Neural progenitor cell (in vitro differentiated cells): ENCODE data around the gene SFXN2. TPM values are rescaled to one million over a fixed set of nuclear protein-coding genes. Genes with fewer than 3 reads are reported as not detected.

Experiments used
- DNase-seq: peaks from one replicate; pipeline ENCODE4 v3.0.0-alpha.2; 2016; ENCODE audit warnings: low spot score
- H2AFZ ChIP-seq: fragments of 200-600 bp; sonication (generic); replicated peaks from 2 replicates; pipeline ENCODE4 v1.6.1; 2016; ENCODE audit warnings: antibody characterized with exemption
- H3F3A ChIP-seq: fragments of 200-600 bp; sonication (generic); 2 replicates; pipeline ENCODE4 v1.6.1; 2016; ENCODE audit warnings: antibody characterized with exemption, low read depth
- H3K27ac ChIP-seq: fragments of 200-600 bp; sonication (generic); 2 replicates; pipeline ENCODE4 v1.5.1; 2016; ENCODE audit warnings: mild to moderate bottlenecking
- H3K27me3 ChIP-seq: fragments of 200-600 bp; sonication (generic); 2 replicates; pipeline ENCODE4 v1.6.1; 2016; ENCODE audit warnings: mild to moderate bottlenecking, moderate library complexity
- H3K36me3 ChIP-seq: fragments of 200-600 bp; sonication (generic); 2 replicates; pipeline ENCODE4 v1.5.1; 2016
- H3K4me1 ChIP-seq: fragments of 200-600 bp; sonication (generic); 2 replicates; pipeline ENCODE4 v1.6.1; 2016; ENCODE audit warnings: mixed run types
- H3K4me2 ChIP-seq: fragments of 200-600 bp; sonication (generic); 2 replicates; pipeline ENCODE4 v1.6.1; 2016
- H3K4me3 ChIP-seq: fragments of 200-600 bp; sonication (generic); 2 replicates; pipeline ENCODE4 v1.5.1; 2016
- H3K79me2 ChIP-seq: fragments of 200-600 bp; sonication (generic); 2 replicates; pipeline ENCODE4 v1.6.1; 2016; ENCODE audit warnings: low read depth
- H3K9ac ChIP-seq: fragments of 200-600 bp; sonication (generic); 2 replicates; pipeline ENCODE4 v1.6.1; 2016
- H3K9me3 ChIP-seq: fragments of 200-600 bp; sonication (generic); 2 replicates; pipeline ENCODE4 v1.5.1; 2016; ENCODE audit warnings: low read depth
- H4K20me1 ChIP-seq: fragments of 200-600 bp; sonication (generic); 2 replicates; pipeline ENCODE4 v1.6.1; 2016; ENCODE audit warnings: low read depth
- H3K27ac Mint-ChIP-seq: 3 replicates; pipeline ENCODE4 v1.8.0; 2021; ENCODE audit warnings: mixed read lengths
- H3K27me3 Mint-ChIP-seq: 2 replicates; pipeline ENCODE4 v1.8.0; 2022; ENCODE audit warnings: low read depth, mild to moderate bottlenecking, inconsistent platforms, moderate library complexity, mixed read lengths; ENCODE audit not compliant: insufficient read depth
- H3K36me3 Mint-ChIP-seq: 3 replicates; pipeline ENCODE4 v1.8.0; 2021; ENCODE audit warnings: mixed read lengths
- H3K4me1 Mint-ChIP-seq: 3 replicates; pipeline ENCODE4 v1.8.0; 2021; ENCODE audit warnings: mixed read lengths
- H3K4me3 Mint-ChIP-seq: 3 replicates; pipeline ENCODE4 v1.8.0; 2021; ENCODE audit warnings: mild to moderate bottlenecking, moderate library complexity, mixed read lengths
- H3K9me3 Mint-ChIP-seq: 3 replicates; pipeline ENCODE4 v1.8.0; 2020; ENCODE audit warnings: mixed read lengths
- CTCF ChIP-seq: fragments of 200-600 bp; sonication (generic); IDR thresholded peaks from 2 replicates; pipeline ENCODE4 v1.5.1; 2017; ENCODE audit warnings: antibody characterized with exemption, mild to moderate bottlenecking
- EZH2 ChIP-seq: fragments of 200-600 bp; sonication (generic); IDR thresholded peaks from 2 replicates; pipeline ENCODE4 v1.6.1; 2017; ENCODE audit warnings: antibody characterized with exemption, mild to moderate bottlenecking, moderate library complexity
- EZH2phosphoT487 ChIP-seq: fragments of 200-600 bp; sonication (generic); IDR thresholded peaks from 2 replicates; pipeline ENCODE4 v1.6.1; 2017; ENCODE audit warnings: antibody characterized with exemption
- total RNA-seq: library from RNA; depleted of rRNA; stranded (reverse); fragments of >200 nt; gene quantifications from 2 replicates; pipeline ENCODE4 v1.2.3, GENCODE V29; 2015; ENCODE audit warnings: low replicate concordance

The SFXN2 gene
- total RNA-seq, 1 donor from 2014 or later: 6.4 TPM

- TF ChIP-seq EZH2phosphoT487: no peak
- TF ChIP-seq CTCF: peak; percentile 60
- no peaks in the 10 kb centered on the region for H3K79me2 ChIP-seq
- H3K36me3 Mint-ChIP-seq: no peaks in the 10 kb centered on the region
- no peak overlapping the region for H3K4me3 ChIP-seq
- H3K4me1 ChIP-seq: peaks cover 30% of the 10 kb centered on the region
- DNase-seq: peak; percentile 48
- no peak overlapping the region for H3K4me3 Mint-ChIP-seq
- no peak overlapping the region for H3K27ac Mint-ChIP-seq
- no peak overlapping the region for H3K9ac ChIP-seq
- no peaks in the 10 kb centered on the region for H3K27me3 ChIP-seq
- no peaks in the 10 kb centered on the region for H3K9me3 Mint-ChIP-seq
- peaks cover 21% of the 10 kb centered on the region for H4K20me1 ChIP-seq
- H3K36me3 ChIP-seq: no peaks in the 10 kb centered on the region
- no peak overlapping the region for H3K4me2 ChIP-seq
- H3K4me1 Mint-ChIP-seq: peaks cover 61% of the 10 kb centered on the region
- peaks cover 36% of the 10 kb centered on the region for H3F3A ChIP-seq
- H3K27ac ChIP-seq: no peak overlapping the region
- H3K27me3 Mint-ChIP-seq: peaks cover 3% of the 10 kb centered on the region
- H3K9me3 ChIP-seq: no peaks in the 10 kb centered on the region
- no peak overlapping the region for H2AFZ ChIP-seq
Measured at GRCh38 chr10:102669206-102670064, 45.0 kb upstream of the SFXN2 start.

- peaks cover 29% of the 10 kb centered on the region for H4K20me1 ChIP-seq
- Mint-ChIP-seq H3K27me3 (peaks cover 2% of the 10 kb centered on the region), H3K36me3 (no peaks in the 10 kb centered on the region), H3K9me3 (no peaks in the 10 kb centered on the region), H3K4me3 (no peak overlapping the region), H3K27ac (no peak overlapping the region), H3K4me1 (peaks cover 67% of the 10 kb centered on the region)
- no peak overlapping the region for H3K9ac ChIP-seq
- no peak overlapping the region for H3K4me3 ChIP-seq
- no peaks in the 10 kb centered on the region for H3K79me2 ChIP-seq
- no peaks in the 10 kb centered on the region for H3K27me3 ChIP-seq
- H3K36me3 ChIP-seq: no peaks in the 10 kb centered on the region
- no peak overlapping the region for H3K4me2 ChIP-seq
- TF ChIP-seq CTCF (no peak), EZH2phosphoT487 (no peak), EZH2 (no peak)
- DNase-seq: no peak
- no peak overlapping the region for H3K27ac ChIP-seq
- no peak overlapping the region for H2AFZ ChIP-seq
- peaks cover 38% of the 10 kb centered on the region for H3K4me1 ChIP-seq
- peaks cover 43% of the 10 kb centered on the region for H3F3A ChIP-seq
- H3K9me3 ChIP-seq: no peaks in the 10 kb centered on the region
Measured at GRCh38 chr10:102670065-102670670, 44.3 kb upstream of the SFXN2 start.

- H2AFZ ChIP-seq: no peak overlapping the region
- peak overlapping the region; percentile 38 for H3K4me3 Mint-ChIP-seq
- no peaks in the 10 kb centered on the region for H3K36me3 Mint-ChIP-seq
- no peaks in the 10 kb centered on the region for H3K9me3 ChIP-seq
- no peak overlapping the region for H3K27ac ChIP-seq
- no peaks in the 10 kb centered on the region for H3K9me3 Mint-ChIP-seq
- H3K4me3 ChIP-seq: no peak overlapping the region
- H3K27ac Mint-ChIP-seq: peak overlapping the region; percentile 53
- no peaks in the 10 kb centered on the region for H3K27me3 ChIP-seq
- peaks cover 35% of the 10 kb centered on the region for H4K20me1 ChIP-seq
- no peak overlapping the region for H3K4me2 ChIP-seq
- H3K9ac ChIP-seq: no peak overlapping the region
- TF ChIP-seq EZH2 (no peak), CTCF (no peak), EZH2phosphoT487 (no peak)
- H3F3A ChIP-seq: peaks cover 51% of the 10 kb centered on the region
- no peak for DNase-seq
- no peaks in the 10 kb centered on the region for H3K79me2 ChIP-seq
- H3K36me3 ChIP-seq: no peaks in the 10 kb centered on the region
- peaks cover 2% of the 10 kb centered on the region for H3K27me3 Mint-ChIP-seq
- peaks cover 74% of the 10 kb centered on the region for H3K4me1 Mint-ChIP-seq
- H3K4me1 ChIP-seq: peaks cover 44% of the 10 kb centered on the region
Measured at GRCh38 chr10:102670871-102671434, 43.5 kb upstream of the SFXN2 start.
